OCI-LY7 (cell line): ENCODE results near the gene PAXX. TPM values are rescaled to one million over a fixed set of nuclear protein-coding genes. Genes with fewer than 3 reads are reported as not detected.

Experiments used
- BruUV-seq: library from RNA; stranded (reverse); fragments of 400-500 nt; replicated peaks from 2 replicates; lab custom pipeline; 2021; lab: Mats Ljungman, UMichigan
- CTCF ChIA-PET: fragments of 300-600 bp; sonication (Branson Sonifier 250); formaldehyde crosslinking; loops from one replicate; lab custom pipeline; 2022; ENCODE audit warnings: antibody characterized with exemption; ENCODE audit not compliant: unreplicated experiment; lab: Charles Lee
- POLR2A ChIA-PET: fragments of 300-600 bp; sonication (Branson Sonifier 250); formaldehyde crosslinking; loops from one replicate; lab custom pipeline; 2022; ENCODE audit warnings: antibody characterized with exemption; lab: Charles Lee
- DNase-seq: peaks from one replicate; pipeline ENCODE4 v3.0.0-alpha.2; 2015; ENCODE audit warnings: low spot score
- H2AFZ ChIP-seq: fragments of 200-600 bp; sonication (generic), shearing (Covaris generic); 2 replicates; pipeline ENCODE4 v1.6.1; 2014; ENCODE audit warnings: mild to moderate bottlenecking, antibody characterized with exemption, low read length, moderate library complexity
- H3K27ac ChIP-seq: fragments of 200-600 bp; sonication (generic); 2 replicates; pipeline ENCODE4 v1.5.1; 2014; ENCODE audit warnings: mixed run types, low read depth, mild to moderate bottlenecking, moderate library complexity, low read length, inconsistent platforms; ENCODE audit not compliant: poor library complexity, severe bottlenecking
- H3K36me3 ChIP-seq: fragments of 200-600 bp; sonication (generic); 2 replicates; pipeline ENCODE4 v1.6.1; 2014; ENCODE audit warnings: mild to moderate bottlenecking, antibody characterized with exemption, low read length, moderate library complexity, mixed read lengths; ENCODE audit not compliant: insufficient read depth
- H3K4me1 ChIP-seq: fragments of 200-600 bp; sonication (generic); 2 replicates; pipeline ENCODE4 v1.5.1; 2014; ENCODE audit warnings: mild to moderate bottlenecking, low read length; ENCODE audit not compliant: insufficient read depth, poor library complexity, severe bottlenecking
- H3K4me2 ChIP-seq: fragments of 200-600 bp; sonication (generic); 2 replicates; pipeline ENCODE4 v1.6.1; 2014; ENCODE audit warnings: mild to moderate bottlenecking, low read length
- H3K4me3 ChIP-seq: fragments of 200-600 bp; sonication (generic); 2 replicates; pipeline ENCODE4 v1.5.1; 2014; ENCODE audit warnings: mild to moderate bottlenecking, low read depth, low read length; ENCODE audit not compliant: poor library complexity, severe bottlenecking
- H3K79me2 ChIP-seq: fragments of 200-600 bp; sonication (generic); 2 replicates; pipeline ENCODE4 v1.6.1; 2016; ENCODE audit warnings: low read depth, mild to moderate bottlenecking, low read length, moderate library complexity, mixed read lengths; ENCODE audit not compliant: insufficient read depth
- H3K9me2 ChIP-seq: fragments of 200-600 bp; sonication (generic); 2 replicates; pipeline ENCODE4 v1.6.1; 2016; ENCODE audit warnings: mild to moderate bottlenecking, low read length, mixed read lengths; ENCODE audit not compliant: insufficient read depth
- H3K9me3 ChIP-seq: fragments of 200-600 bp; sonication (generic); 2 replicates; pipeline ENCODE4 v1.6.1; 2014; ENCODE audit warnings: mild to moderate bottlenecking, mixed run types, low read length, mixed read lengths
- H4K20me1 ChIP-seq: fragments of 200-600 bp; sonication (generic); 2 replicates; pipeline ENCODE4 v1.6.1; 2014; ENCODE audit warnings: mild to moderate bottlenecking, antibody characterized with exemption, low read length, moderate library complexity, mixed read lengths; ENCODE audit not compliant: insufficient read depth
- CTCF ChIP-seq: fragments of 200-600 bp; sonication (generic); conservative IDR thresholded peaks from 2 replicates; pipeline ENCODE4 v1.5.1; 2014; ENCODE audit warnings: mild to moderate bottlenecking, antibody characterized with exemption, low read length, moderate library complexity, mixed read lengths
- EZH2phosphoT487 ChIP-seq: fragments of 200-600 bp; sonication (generic); IDR thresholded peaks from 2 replicates; pipeline ENCODE4 v1.6.1; 2018; ENCODE audit warnings: low read depth, borderline replicate concordance, mild to moderate bottlenecking, mixed run types, antibody characterized with exemption, low read length, moderate library complexity, mixed read lengths
- intact Hi-C: fragments of 100-400 bp; cut with micrococcal nuclease; formaldehyde crosslinking; loops from one replicate; pipeline ENCODE4 v1.10.0; 2022; ENCODE audit not compliant: unreplicated experiment
- total RNA-seq, 2 experiments: library from RNA; depleted of rRNA in 1 of 2; stranded (reverse); fragments of >200 nt in 1 of 2; shearing (Covaris generic) in 1 of 2; gene quantifications; 2 replicates each; pipeline ENCODE4 v1.2.3, GENCODE V29; 2014 to 2022

The PAXX gene
- total RNA-seq, 2 experiments from 2014 or later: 45.7 to 63.5 TPM

GRCh38 chr9:136946228-136947027 lies 45.8 kb upstream of the PAXX start:
- no peaks in the 10 kb centered on the region for H4K20me1 ChIP-seq
- peaks cover 18% of the 10 kb centered on the region for H3K36me3 ChIP-seq
- H3K4me3 ChIP-seq: no peak overlapping the region
- no peak overlapping the region for H3K4me2 ChIP-seq
- H3K9me3 ChIP-seq: no peaks in the 10 kb centered on the region
- peaks cover 36% of the 10 kb centered on the region for H3K4me1 ChIP-seq
- ChIA-PET CTCF (no interaction called here), POLR2A (no interaction called here)
- no peaks in the 10 kb centered on the region for H3K9me2 ChIP-seq
- no peak for DNase-seq
- no TSS peak for BruUV-seq
- H2AFZ ChIP-seq: no peak overlapping the region
- peaks cover 10% of the 10 kb centered on the region; the same call in 1 of the 2 replicates for H3K79me2 ChIP-seq
- no peak overlapping the region for H3K27ac ChIP-seq
- TF ChIP-seq EZH2phosphoT487 (no peak), CTCF (no peak)
- intact Hi-C loops: no loop called here

- H3K9me3 ChIP-seq: no peaks in the 10 kb centered on the region
- H2AFZ ChIP-seq: no peak overlapping the region
- TF ChIP-seq CTCF: no peak
- CTCF ChIA-PET: interaction anchor here (0.6 to 1.9 kb wide), 3 partner anchors 82 to 288 kb away, joined by 3 to 8 read pairs (median 3); no protein-coding TSS in a partner anchor
- no peaks in the 10 kb centered on the region for H3K9me2 ChIP-seq
- no peak overlapping the region for H3K27ac ChIP-seq
- BruUV-seq: no TSS peak
- intact Hi-C loops: no loop called here
- no peak overlapping the region for H3K4me3 ChIP-seq
- no peaks in the 10 kb centered on the region for H4K20me1 ChIP-seq
- DNase-seq: no peak
- POLR2A ChIA-PET: interaction anchor here (1.3 to 1.9 kb wide), 2 partner anchors 87 to 157 kb away, joined by 3 to 4 read pairs; partner anchors contain the start of gene TMEM141
- peaks cover 36% of the 10 kb centered on the region for H3K4me1 ChIP-seq
- peaks cover 10% of the 10 kb centered on the region; the same call in 1 of the 2 replicates for H3K79me2 ChIP-seq
- peaks cover 10% of the 10 kb centered on the region for H3K36me3 ChIP-seq
- no peak overlapping the region for H3K4me2 ChIP-seq
These were observed 45.0 kb upstream of the PAXX start for GRCh38 chr9:136947028-136947891.
